IMR-90 (cell line): ENCODE measurements around the gene LAMTOR4. TPM values are rescaled to one million over a fixed set of nuclear protein-coding genes. Genes with fewer than 3 reads are reported as not detected.

Experiments used
- MAZ ChIP-seq: IDR thresholded peaks from 2 replicates; pipeline ENCODE4 v1.6.1; 2012; ENCODE audit warnings: low read depth, mild to moderate bottlenecking, low read length, improper control_type of control experiment, moderate library complexity, borderline replicate concordance
- RAD21 ChIP-seq: IDR thresholded peaks from 2 replicates; pipeline ENCODE4 v1.6.1; 2012; ENCODE audit warnings: low read length, improper control_type of control experiment
- polyA plus RNA-seq, 3 experiments: library from polyadenylated mRNA; depleted of rRNA; stranded (reverse); fragments of >200 nt; gene quantifications; 2 replicates each; pipeline ENCODE4 v1.2.3, GENCODE V29; 2012; ENCODE audit warnings: low replicate concordance in 1 of 3
- total RNA-seq: library from RNA; depleted of rRNA; stranded (reverse); fragments of >200 nt; gene quantifications from 2 replicates; pipeline ENCODE4 v1.2.3, GENCODE V29; 2012
- TF ChIP-seq, protein P1 (sequence below): conservative IDR thresholded peaks from 2 replicates; pipeline ENCODE4 v1.5.1; 2012; ENCODE audit warnings: mild to moderate bottlenecking, low read depth, low read length, improper control_type of control experiment

LAMTOR4 gene
- total and polyA plus RNA-seq, 2 of the 4 experiments (the other 2 are of a cell fraction), result 134 to 268 TPM

- TF ChIP-seq, protein P1, sequence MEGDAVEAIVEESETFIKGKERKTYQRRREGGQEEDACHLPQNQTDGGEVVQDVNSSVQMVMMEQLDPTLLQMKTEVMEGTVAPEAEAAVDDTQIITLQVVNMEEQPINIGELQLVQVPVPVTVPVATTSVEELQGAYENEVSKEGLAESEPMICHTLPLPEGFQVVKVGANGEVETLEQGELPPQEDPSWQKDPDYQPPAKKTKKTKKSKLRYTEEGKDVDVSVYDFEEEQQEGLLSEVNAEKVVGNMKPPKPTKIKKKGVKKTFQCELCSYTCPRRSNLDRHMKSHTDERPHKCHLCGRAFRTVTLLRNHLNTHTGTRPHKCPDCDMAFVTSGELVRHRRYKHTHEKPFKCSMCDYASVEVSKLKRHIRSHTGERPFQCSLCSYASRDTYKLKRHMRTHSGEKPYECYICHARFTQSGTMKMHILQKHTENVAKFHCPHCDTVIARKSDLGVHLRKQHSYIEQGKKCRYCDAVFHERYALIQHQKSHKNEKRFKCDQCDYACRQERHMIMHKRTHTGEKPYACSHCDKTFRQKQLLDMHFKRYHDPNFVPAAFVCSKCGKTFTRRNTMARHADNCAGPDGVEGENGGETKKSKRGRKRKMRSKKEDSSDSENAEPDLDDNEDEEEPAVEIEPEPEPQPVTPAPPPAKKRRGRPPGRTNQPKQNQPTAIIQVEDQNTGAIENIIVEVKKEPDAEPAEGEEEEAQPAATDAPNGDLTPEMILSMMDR, result no peak
- TF ChIP-seq RAD21 (no peak), MAZ (peak; percentile 95)
Observed at GRCh38 chr7:100126931-100127865, 21.5 kb upstream of the LAMTOR4 start, which contains the start of gene MBLAC1 (continued).
